ENCODE results near the gene SGCA.

Gene SGCA

GRCh38 chr17:50162466-50163254 is 3.1 kb upstream of the SGCA start:
- H3K4me3 ChIP-seq (ENCODE audit: low read length): no peak overlapping the region

GRCh38 chr17:50163843-50164696 is 1.7 kb upstream of the SGCA start:
- no peak overlapping the region for H3K4me3 ChIP-seq (ENCODE audit: low read length)
- no peak for DNase-seq (ENCODE audit: low read depth, low spot score)

More at GRCh38 chr17:50162466-50163254, 3.1 kb upstream of the SGCA start:
- DNase-seq (ENCODE audit: low read depth, low spot score): peak; percentile 23

GRCh38 chr17:50164697-50164988 is 1.2 kb upstream of the SGCA start:
- no peak for DNase-seq (ENCODE audit: low read depth, low spot score)
- H3K4me3 ChIP-seq (ENCODE audit: low read length): no peak overlapping the region

DNA sequence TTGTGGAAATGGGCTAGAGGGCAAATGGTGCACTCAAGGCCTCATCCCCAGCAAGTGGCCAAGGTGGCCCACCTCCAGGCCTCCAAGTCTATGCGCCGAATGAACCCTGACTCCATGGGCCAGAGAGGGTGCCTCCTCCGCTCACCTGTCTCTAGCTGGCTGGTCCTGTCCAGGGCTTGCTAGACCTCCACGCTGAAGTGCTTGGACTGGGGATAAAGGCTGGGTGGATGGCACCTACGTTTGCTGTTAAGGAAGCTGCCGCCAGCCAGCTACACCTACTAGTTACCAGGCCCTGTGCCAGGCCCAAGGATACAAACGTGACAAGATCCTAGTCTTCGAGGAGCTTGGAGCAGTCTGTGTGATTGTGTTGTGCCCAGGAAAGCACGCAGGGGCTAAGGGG is 739 bp upstream of the SGCA start:
- DNase-seq (ENCODE audit: low read depth, low spot score): no peak
- no peak overlapping the region for H3K4me3 ChIP-seq (ENCODE audit: low read length)

GRCh38 chr17:50165466-50165865 is 339 bp upstream of the SGCA start:
- no peak for DNase-seq (ENCODE audit: low read depth, low spot score)
- H3K4me3 ChIP-seq (ENCODE audit: low read length): no peak overlapping the region

GRCh38 chr17:50166518-50167181 is 845 bp downstream of the SGCA start:
- H3K4me3 ChIP-seq (ENCODE audit: low read length): no peak overlapping the region
- DNase-seq (ENCODE audit: low read depth, low spot score): no peak

DNA sequence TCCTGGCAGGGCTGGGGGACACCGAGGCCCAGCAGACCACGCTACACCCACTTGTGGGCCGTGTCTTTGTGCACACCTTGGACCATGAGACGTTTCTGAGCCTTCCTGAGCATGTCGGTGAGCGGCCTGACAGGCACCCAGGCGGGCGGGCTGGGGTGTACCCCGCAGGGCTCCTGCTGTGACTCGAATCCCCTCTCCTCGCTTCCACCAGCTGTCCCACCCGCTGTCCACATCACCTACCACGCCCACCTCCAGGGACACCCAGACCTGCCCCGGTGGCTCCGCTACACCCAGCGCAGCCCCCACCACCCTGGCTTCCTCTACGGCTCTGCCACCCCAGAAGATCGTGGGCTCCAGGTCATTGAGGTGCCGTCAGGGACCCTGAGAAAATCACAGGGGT is 1.6 kb downstream of the SGCA start:
- no peak overlapping the region for H3K4me3 ChIP-seq (ENCODE audit: low read length)
- no peak for DNase-seq (ENCODE audit: low read depth, low spot score)

DNA sequence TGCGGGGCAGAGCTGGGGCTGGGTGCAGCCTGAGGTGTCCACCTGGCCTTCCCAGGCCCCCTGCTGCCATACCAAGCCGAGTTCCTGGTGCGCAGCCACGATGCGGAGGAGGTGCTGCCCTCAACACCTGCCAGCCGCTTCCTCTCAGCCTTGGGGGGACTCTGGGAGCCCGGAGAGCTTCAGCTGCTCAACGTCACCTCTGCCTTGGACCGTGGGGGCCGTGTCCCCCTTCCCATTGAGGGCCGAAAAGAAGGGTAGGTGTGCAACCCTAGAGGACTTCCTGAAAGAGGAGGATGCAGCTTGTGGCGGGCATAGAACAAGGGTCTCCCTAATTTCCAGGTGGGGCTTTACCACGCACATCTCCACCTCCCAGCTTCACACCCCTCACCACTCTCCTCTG is 2.5 kb downstream of the SGCA start:
- DNase-seq (ENCODE audit: low read depth, low spot score): no peak
- no peak overlapping the region for H3K4me3 ChIP-seq (ENCODE audit: low read length)

GRCh38 chr17:50169121-50169764 is 3.4 kb downstream of the SGCA start:
- no peak overlapping the region for H3K4me3 ChIP-seq (ENCODE audit: low read length)
- DNase-seq (ENCODE audit: low read depth, low spot score): peak; percentile 72

GRCh38 chr17:50169881-50170459 is 4.2 kb downstream of the SGCA start:
- DNase-seq (ENCODE audit: low read depth, low spot score): no peak
- no peak overlapping the region for H3K4me3 ChIP-seq (ENCODE audit: low read length)

DNA sequence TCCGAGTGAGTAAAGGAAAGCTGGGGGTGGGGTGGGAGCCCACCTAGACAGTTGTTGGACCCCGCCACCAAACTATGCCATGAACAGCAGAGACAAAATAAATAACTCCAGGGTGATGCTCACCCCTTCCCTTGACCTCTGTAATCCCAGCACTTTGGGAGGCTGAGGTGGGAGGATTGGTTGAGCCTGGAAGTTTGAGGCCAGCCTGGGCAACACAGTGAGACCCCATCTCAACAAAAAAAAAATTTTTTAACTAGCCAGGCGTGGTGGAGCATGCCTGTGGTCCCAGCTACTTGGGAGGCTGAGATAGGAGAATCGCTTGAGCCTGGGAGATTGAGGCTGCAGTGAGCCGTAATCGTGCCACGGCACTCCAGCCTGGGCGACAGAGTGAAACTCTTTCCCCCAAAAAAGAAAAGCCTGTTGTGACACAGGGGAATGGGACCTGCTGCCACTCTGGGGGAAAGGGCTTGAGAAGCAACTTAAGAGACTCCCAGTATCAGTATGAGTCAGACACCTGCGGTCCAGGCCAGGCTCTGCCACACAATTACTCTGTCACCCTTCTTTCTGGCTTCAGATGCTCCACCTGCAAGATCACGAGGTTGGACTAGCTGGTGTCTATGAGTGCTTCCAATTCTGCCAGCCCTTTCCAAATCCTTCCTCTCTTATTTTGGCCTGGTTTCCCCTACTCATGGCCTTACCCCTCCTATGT is 5.0 kb downstream of the SGCA start:
- no peak overlapping the region for H3K4me3 ChIP-seq (ENCODE audit: low read length)

DNA sequence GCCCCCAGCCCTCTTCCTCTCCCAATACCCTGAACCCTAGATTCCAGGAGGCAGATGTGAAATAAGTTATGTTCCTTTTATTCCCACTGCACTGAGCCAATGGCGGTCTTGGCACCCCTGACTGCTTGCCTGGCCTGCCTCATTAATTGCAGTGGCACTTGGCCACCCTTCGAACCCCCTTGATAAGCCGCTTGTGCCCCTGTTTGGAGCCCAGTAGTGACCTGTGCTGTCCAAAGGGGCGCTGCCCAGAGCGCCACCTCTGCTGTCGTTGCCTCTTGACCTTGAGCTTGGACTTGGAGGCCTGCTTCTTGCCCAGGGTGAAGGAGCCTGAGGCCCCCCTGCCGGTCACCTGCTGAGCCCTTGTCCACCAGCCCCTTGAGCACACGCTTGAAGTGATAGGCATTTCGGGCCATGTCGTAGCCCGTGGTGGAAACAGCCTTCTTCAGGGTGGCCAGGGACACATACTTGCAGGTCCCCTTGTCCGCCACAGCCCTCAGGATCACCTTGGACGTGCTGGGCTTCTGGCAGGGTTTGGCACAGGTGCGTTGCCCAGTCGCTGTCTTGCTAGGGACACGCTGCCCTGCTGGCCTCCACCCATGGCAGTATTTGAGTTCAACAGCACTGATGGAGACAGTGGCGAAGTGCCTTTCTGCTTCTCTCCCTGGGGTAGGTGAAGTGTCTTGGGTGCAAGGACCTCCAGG is 5.7 kb downstream of the SGCA start:
- H3K4me3 ChIP-seq (ENCODE audit: low read length): no peak overlapping the region
- no peak for DNase-seq (ENCODE audit: low read depth, low spot score)

More for the DNA sequence above, 5.0 kb downstream of the SGCA start:
- no peak for DNase-seq (ENCODE audit: low read depth, low spot score)

GRCh38 chr17:50172130-50172529 is 6.3 kb downstream of the SGCA start:
- no peak for DNase-seq (ENCODE audit: low read depth, low spot score)
- no peak overlapping the region for H3K4me3 ChIP-seq (ENCODE audit: low read length)

GRCh38 chr17:50172936-50173334 is 7.1 kb downstream of the SGCA start:
- H3K4me3 ChIP-seq (ENCODE audit: low read length): no peak overlapping the region
- DNase-seq (ENCODE audit: low read depth, low spot score): no peak

DNA sequence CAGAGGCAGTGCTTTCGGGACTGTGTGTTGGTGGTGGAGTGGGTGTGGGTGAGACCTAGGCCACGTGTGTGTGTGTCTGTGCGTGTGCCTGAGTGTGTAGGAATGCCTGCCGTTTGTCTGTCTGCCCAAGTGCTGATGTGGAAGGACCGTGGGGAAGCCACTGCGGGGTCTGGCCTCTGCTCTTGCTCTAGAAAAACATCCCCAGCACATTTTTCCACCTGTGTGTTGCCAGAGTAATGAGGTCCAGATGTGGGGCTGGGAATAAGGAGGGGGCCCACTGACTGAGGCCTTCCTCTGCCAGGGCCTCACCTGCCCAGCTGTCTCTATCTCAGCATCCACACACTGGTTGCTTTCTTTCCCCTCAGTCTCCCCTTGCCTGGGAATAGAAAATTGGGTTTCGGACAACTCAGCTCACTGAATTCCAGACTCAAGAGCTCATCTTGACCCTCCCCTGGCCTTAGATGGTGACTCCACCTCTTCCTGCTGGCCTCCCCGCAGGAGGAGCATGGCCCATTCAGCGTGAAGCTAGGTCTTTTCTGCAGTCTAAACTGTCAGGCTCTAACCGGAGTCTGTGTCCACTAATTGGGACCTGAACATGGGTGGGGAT is 7.6 kb downstream of the SGCA start:
- H3K4me3 ChIP-seq (ENCODE audit: low read length): no peak overlapping the region
- no peak for DNase-seq (ENCODE audit: low read depth, low spot score)

DNA sequence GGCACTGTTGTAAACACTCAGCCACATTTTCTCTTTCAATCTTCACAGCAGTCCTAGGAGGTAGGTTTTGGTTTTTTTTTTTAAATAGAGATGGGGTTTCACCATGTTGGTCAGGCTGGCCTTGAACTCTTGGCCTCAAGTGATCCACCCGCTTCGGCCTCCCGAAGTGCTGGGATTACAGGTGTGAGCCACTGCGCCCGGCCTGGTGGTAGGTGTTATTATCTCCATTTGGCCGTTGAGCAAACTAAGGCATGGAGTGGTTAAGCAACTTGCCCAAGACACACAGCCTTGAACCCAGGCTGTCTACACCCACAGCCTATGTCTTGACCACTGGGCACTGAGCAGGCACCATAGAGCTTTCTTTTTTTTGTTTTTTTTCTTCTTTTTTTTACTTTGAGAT is 8.6 kb downstream of the SGCA start:
- no peak overlapping the region for H3K4me3 ChIP-seq (ENCODE audit: low read length)
- no peak for DNase-seq (ENCODE audit: low read depth, low spot score)

DNA sequence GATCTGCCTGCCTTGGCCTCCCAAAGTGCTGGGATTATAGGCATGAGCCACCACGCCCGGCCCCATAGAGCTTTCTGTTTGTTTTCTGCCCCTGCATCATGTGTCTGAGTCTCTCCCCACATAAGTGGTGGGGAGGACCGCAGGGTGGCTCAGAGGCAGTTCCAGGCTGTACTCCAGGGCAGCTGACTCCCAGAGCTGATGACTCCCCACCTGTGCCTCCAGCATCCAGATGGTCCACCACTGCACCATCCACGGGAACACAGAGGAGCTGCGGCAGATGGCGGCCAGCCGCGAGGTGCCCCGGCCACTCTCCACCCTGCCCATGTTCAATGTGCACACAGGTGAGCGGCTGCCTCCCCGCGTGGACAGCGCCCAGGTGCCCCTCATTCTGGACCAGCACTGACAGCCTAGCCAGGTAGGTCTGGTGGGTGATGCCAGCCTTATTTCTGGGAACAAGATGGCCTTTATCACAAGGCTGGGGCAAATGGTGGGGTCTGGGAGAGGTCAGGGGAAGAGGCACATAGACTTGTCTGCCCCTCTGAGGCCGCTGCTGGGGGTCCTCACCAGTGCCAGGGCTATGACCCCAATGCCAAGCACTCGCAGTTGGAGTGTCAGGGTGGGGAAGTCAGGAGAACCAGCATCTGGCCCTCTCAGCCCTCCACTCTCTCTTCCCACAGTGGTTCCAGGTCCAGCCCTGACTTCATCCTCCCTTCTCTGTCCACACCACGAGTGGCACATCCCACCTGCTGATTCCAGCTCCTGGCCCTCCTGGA is 9.4 kb downstream of the SGCA start:
- DNase-seq (ENCODE audit: low read depth, low spot score): no peak
- no peak overlapping the region for H3K4me3 ChIP-seq (ENCODE audit: low read length)
